Kidney epithelial cell (primary cell): ENCODE measurements around the gene FMN1. TPM values are rescaled to one million over a fixed set of nuclear protein-coding genes. Genes with fewer than 3 reads are reported as not detected.

Experiments used
- DNase-seq: peaks from one replicate; pipeline ENCODE4 v3.0.0-alpha.2; 2010; ENCODE audit warnings: low read depth
- H3K27me3 ChIP-seq: 2 replicates; pipeline ENCODE4 v1.6.0; 2011; ENCODE audit warnings: low read length; ENCODE audit not compliant: control insufficient read depth, insufficient read depth
- H3K36me3 ChIP-seq: 2 replicates; pipeline ENCODE4 v1.5.1; 2011; ENCODE audit warnings: low read length; ENCODE audit not compliant: control insufficient read depth, insufficient read depth
- H3K4me3 ChIP-seq: 2 replicates; pipeline ENCODE4 v1.5.1; 2011; ENCODE audit warnings: low read depth, mild to moderate bottlenecking, control low read depth, low read length
- total RNA-seq: library from RNA; depleted of rRNA; stranded (reverse); fragments of >200 nt; gene quantifications from 2 replicates; pipeline ENCODE4 v1.2.3, GENCODE V29; 2015
- TF ChIP-seq, protein P1 (sequence below): IDR thresholded peaks from 2 replicates; pipeline ENCODE4 v1.5.1; 2011; ENCODE audit warnings: mild to moderate bottlenecking, moderate library complexity, low read length, control low read depth, inconsistent platforms; ENCODE audit not compliant: insufficient read depth, poor library complexity, severe bottlenecking

FMN1 gene
- total RNA-seq, 1 donor from 2014 or later: 4.5 TPM

DNA sequence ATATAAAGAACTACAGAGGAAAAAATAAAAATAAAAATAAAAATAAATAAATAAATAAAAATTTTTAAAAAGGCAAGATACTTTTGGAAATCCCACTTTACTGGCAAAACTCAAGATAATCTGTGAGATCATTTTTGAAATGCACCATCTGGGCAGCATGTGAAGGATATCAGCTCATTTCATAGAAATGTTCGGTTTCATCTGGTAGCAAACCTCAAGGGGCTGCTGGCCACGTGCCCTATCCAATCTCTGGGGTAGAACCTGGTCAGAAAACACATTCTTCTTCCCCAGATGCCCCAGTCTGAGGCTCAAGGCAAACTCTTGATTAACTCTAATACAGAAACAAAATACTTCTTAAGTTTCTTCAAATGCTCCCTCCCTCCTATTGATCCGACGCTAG lies 166.0 kb downstream of the FMN1 start:
- no peak for DNase-seq
- Histone ChIP-seq H3K4me3 (no peak overlapping the region), H3K27me3 (no peaks in the 10 kb centered on the region), H3K36me3 (no peaks in the 10 kb centered on the region)
- TF ChIP-seq, protein P1, sequence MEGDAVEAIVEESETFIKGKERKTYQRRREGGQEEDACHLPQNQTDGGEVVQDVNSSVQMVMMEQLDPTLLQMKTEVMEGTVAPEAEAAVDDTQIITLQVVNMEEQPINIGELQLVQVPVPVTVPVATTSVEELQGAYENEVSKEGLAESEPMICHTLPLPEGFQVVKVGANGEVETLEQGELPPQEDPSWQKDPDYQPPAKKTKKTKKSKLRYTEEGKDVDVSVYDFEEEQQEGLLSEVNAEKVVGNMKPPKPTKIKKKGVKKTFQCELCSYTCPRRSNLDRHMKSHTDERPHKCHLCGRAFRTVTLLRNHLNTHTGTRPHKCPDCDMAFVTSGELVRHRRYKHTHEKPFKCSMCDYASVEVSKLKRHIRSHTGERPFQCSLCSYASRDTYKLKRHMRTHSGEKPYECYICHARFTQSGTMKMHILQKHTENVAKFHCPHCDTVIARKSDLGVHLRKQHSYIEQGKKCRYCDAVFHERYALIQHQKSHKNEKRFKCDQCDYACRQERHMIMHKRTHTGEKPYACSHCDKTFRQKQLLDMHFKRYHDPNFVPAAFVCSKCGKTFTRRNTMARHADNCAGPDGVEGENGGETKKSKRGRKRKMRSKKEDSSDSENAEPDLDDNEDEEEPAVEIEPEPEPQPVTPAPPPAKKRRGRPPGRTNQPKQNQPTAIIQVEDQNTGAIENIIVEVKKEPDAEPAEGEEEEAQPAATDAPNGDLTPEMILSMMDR: no peak

DNA sequence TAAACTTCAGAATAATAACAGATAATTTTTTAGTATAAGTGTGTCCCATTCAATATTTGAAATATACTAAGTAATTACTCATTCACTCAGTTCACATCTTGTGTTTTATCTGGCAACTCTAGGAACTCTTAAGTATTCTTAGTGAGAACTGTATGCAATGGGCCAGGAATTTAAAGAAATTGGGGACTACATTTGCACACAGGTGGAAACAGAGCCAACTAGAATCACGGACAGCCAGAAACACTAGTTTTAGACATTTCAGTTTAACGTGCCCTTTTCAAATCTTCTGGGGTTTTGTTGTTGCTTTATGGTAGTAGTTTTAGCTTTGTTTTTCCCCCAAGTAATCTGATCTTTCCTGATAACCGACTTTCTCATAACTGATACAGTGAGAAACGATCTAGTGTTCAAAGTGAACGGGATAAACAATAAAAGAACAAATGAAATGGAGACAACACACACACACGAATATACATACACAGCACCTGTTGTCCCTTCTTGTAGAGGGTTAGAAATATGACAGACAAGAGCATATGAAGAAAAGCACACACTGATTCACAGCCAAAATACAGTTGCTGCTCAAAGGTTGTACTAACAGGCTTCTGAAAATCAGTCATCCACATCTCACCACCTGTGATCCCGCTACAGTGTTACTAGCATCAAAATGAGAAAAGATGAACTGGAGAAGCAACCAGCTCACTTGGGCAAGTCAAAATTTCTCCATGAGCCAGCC lies 167.0 kb downstream of the FMN1 start:
- no peaks in the 10 kb centered on the region for H3K36me3 ChIP-seq
- TF ChIP-seq, protein P1: no peak
- no peak for DNase-seq
- H3K27me3 ChIP-seq: no peaks in the 10 kb centered on the region
- H3K4me3 ChIP-seq: no peak overlapping the region

DNA sequence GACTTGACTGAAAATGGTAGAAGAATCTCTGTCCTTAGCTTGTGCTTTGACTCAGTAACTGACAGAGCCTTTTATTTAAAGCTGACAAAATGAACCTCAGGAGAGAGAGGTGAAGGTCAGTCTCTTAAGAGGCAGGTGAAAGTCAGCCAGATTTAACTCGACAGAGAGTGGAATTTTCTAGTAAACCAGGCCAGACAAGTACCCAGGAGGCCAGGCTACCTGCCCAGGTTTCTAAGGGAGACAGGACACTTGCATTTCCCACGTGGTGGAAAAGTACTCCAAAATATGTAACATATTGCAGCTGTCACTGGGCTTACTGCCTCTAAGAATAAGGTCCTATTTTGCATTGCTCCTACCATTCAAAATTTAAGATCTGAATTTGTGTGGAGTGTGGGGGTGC lies 167.9 kb downstream of the FMN1 start:
- Histone ChIP-seq H3K36me3 (no peaks in the 10 kb centered on the region), H3K27me3 (no peaks in the 10 kb centered on the region), H3K4me3 (no peak overlapping the region)
- DNase-seq: no peak
- TF ChIP-seq, protein P1: no peak

DNA sequence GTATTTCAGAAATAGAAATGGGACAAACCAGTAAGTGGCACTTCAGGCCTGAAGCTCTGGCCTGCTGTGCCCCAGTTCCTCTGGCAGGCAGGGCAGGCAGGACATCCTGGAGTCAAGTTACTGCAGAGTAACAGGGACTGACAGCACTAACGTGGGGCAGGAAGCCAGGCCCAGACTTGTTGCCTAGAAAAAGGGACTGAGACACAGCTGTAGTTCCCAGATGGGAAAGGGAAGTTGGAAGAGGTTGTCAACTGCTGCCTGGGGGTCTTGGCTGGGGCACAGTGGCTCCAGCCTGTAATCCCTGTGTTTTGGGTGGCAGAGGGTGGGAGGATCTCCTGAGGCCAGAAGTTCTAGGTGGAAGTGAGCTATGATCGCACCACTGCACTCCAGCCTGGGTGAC lies 171.9 kb downstream of the FMN1 start:
- no peak for DNase-seq
- Histone ChIP-seq H3K36me3 (no peaks in the 10 kb centered on the region), H3K4me3 (no peak overlapping the region), H3K27me3 (no peaks in the 10 kb centered on the region)
- TF ChIP-seq, protein P1: no peak

DNA sequence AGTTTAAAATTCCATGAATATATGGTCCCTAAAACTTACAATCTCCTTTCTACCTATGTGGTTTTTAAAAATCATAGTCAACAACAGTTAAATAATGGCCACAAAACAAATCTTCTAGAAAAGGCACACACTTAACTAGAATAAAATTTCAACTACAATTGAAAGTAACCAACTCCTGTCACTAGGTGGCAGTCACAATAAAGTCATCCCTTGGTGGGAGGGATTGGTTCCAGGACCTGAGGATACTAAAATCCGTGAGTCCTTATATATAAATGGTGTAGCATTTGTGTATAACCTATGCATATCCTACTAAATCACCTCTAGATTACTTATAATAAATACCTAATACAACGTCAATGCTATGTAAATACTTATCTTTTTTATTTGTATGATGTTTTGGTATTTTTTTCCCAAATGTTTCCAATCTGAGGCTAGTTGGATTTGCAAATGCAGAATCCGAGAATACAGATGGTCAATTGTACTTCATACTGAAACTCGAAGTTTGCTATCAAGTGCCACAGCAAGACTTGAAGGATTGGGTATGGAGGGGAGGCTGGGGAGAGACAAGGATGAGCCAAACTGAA lies 172.6 kb downstream of the FMN1 start:
- TF ChIP-seq, protein P1: peak; percentile 62
- Histone ChIP-seq H3K27me3 (no peaks in the 10 kb centered on the region), H3K4me3 (no peak overlapping the region), H3K36me3 (no peaks in the 10 kb centered on the region)
- DNase-seq: no peak
